Right lobe of liver (tissue), 6 donors: ENCODE results near the gene TRIO. TPM values are rescaled to one million over a fixed set of nuclear protein-coding genes. Genes with fewer than 3 reads are reported as not detected.
A peak's percentile ranks its signal among the peaks of the same experiment; 100 is the strongest.

Experiments used
- ATAC-seq, 4 donors: fragments of 200-7000 bp; cut with Tn5 transposase; one replicate each; pipeline ENCODE4 v1.9.1; 2020; ENCODE audit warnings: mild to moderate bottlenecking in 4 of 4, moderate library complexity in 4 of 4
- DNase-seq, 3 donors: peaks; one replicate each; pipeline ENCODE4 v3.0.0-alpha.2; 2020
- H3K27ac ChIP-seq, 3 donors: fragments of 200-600 bp; one replicate each; pipeline ENCODE4 v1.8.0; 2022
- H3K27me3 ChIP-seq, 2 donors: fragments of 200-600 bp; one replicate each; pipeline ENCODE4 v1.8.0; 2022
- H3K36me3 ChIP-seq, 4 donors: fragments of 200-600 bp; sonication (generic) in 1 of 4; one replicate each; pipeline versions ENCODE4 v1.5.1 to v1.8.0; 2017 to 2022; ENCODE audit warnings: control low read depth in 1 of 4
- H3K4me1 ChIP-seq, 4 donors: fragments of 200-600 bp; sonication (generic) in 1 of 4; one replicate each; pipeline versions ENCODE4 v1.5.1 to v1.8.0; 2017 to 2022; ENCODE audit warnings: control low read depth in 1 of 4
- H3K4me3 ChIP-seq, 3 donors: fragments of 200-600 bp; one replicate each; pipeline ENCODE4 v1.8.0; 2022
- H3K9me3 ChIP-seq, 4 donors: fragments of 200-600 bp; sonication (generic) in 1 of 4; one replicate each; pipeline versions ENCODE4 v1.5.1 to v1.8.0; 2017 to 2022; ENCODE audit warnings: control low read depth in 1 of 4
- POLR2A ChIP-seq: fragments of 450-650 bp; IDR thresholded peaks from one replicate; pipeline ENCODE4 v1.6.1; 2017; ENCODE audit warnings: antibody characterized with exemption, mild to moderate bottlenecking
- WGBS: methylation state at CpG from one replicate; pipeline ENCODE4 v1.1.6; 2018; ENCODE audit warnings: low coverage, low lambda C conversion rate; ENCODE audit not compliant: insufficient coverage; ENCODE audit errors: missing lambda C conversion rate; 5-methylcytosine and 5-hydroxymethylcytosine counted together
- intact Hi-C, 2 donors: fragments of 100-400 bp; cut with DNase I; formaldehyde crosslinking; loops; one replicate each; pipeline versions ENCODE4 v1.11.2 to v1.14.1; 2022
- total RNA-seq, 6 experiments: library from RNA; depleted of rRNA in 2 of 6; stranded (reverse); fragments of >200 nt in 2 of 6; fragmentation: NEBNext Ultra II Directional in 3 of 6; extraction: Animal tissue kit (Norgen Biotek cat#: 25700) in 3 of 6; gene quantifications; one replicate each; pipeline versions ENCODE4 v1.1.0 to v1.2.4, GENCODE V29; 2016 to 2023
- TF ChIP-seq, protein P1 (sequence below), 4 donors: fragments of 200-600 bp in 3 of 4; fragments of 450-650 bp in 1 of 4; IDR thresholded peaks; one replicate each; pipeline versions ENCODE4 v1.5.1 to v1.8.0; 2016 to 2022; ENCODE audit warnings: antibody characterized with exemption in 4 of 4, mild to moderate bottlenecking in 2 of 4
- donor health status: DM: no; HTN: yes; CAD: no.
- donor health status: DM: no; HTN: no; CAD: no.
- donor health status: DM: no; HTN: no; CAD: no.
- donor health status: DM: no; HTN: yes; CAD: no.
- donor health status: DM: no; HTN: yes; CAD: no.

TRIO gene
- total RNA-seq, 6 experiments from 2014 or later: 34.7 to 63.5 (median 50.2) TPM

DNA sequence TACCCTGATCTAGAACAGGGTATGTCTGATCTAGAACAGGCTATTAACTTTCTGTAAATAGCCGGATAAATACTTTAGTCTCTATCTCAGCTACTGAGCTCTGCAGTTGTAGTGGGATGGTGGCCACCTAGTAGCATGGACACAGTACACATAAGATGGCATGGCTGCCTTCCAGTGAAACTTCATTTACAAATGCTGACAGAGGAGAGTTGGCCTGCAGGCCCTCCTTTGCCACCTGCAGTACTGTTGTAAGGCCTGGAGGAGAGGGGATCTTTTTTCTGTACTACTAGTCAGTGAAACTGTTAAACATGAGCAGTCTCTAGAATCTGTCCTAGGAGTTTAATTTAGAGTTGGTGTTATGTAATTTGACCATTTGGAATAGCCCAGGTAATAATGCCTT, 86.0 kb downstream of the TRIO start:
- no peak overlapping the region for H3K4me3 ChIP-seq
- H3K27ac ChIP-seq: no peak overlapping the region
- 88% methylated on average over 1 of the region's 1 CpG for WGBS
- H3K36me3 ChIP-seq: no peaks in the 10 kb centered on the region
- no peak for DNase-seq
- TF ChIP-seq, protein P1, sequence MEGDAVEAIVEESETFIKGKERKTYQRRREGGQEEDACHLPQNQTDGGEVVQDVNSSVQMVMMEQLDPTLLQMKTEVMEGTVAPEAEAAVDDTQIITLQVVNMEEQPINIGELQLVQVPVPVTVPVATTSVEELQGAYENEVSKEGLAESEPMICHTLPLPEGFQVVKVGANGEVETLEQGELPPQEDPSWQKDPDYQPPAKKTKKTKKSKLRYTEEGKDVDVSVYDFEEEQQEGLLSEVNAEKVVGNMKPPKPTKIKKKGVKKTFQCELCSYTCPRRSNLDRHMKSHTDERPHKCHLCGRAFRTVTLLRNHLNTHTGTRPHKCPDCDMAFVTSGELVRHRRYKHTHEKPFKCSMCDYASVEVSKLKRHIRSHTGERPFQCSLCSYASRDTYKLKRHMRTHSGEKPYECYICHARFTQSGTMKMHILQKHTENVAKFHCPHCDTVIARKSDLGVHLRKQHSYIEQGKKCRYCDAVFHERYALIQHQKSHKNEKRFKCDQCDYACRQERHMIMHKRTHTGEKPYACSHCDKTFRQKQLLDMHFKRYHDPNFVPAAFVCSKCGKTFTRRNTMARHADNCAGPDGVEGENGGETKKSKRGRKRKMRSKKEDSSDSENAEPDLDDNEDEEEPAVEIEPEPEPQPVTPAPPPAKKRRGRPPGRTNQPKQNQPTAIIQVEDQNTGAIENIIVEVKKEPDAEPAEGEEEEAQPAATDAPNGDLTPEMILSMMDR (IDR thresholded peaks at IDR 0.05): no peak
- no peak for TF ChIP-seq POLR2A
- H3K27me3 ChIP-seq: no peaks in the 10 kb centered on the region
- H3K9me3 ChIP-seq: no peaks in the 10 kb centered on the region
- ATAC-seq: peak; percentile 19 to 67 (median 41)
- no peaks in the 10 kb centered on the region for H3K4me1 ChIP-seq
- intact Hi-C loops: no loop called here

DNA sequence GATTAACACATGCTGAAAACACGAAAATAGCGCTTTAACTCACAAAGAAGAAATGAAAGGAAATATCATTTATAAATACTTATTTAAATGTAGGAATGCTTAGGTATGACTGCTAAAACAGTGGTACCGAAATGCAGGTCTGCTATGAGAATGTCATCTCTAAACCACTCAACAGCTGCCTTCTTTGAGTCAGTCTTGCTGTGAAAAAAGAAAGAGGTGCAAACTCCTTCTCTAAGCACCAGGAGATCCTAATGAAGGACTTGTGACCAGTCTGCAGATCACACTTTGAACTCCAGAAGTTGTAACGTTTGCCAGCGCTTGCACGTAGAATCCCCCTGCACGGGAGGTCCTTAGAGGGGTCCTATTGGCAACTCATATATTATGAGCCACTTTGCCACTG, 86.6 kb downstream of the TRIO start:
- no peak overlapping the region for H3K4me3 ChIP-seq
- 89% methylated on average over 3 of the region's 7 CpGs for WGBS
- intact Hi-C loops: no loop called here
- no peak overlapping the region for H3K27ac ChIP-seq
- H3K9me3 ChIP-seq: no peaks in the 10 kb centered on the region
- DNase-seq (no peak), ATAC-seq (no peak)
- H3K4me1 ChIP-seq: no peaks in the 10 kb centered on the region
- H3K36me3 ChIP-seq: no peaks in the 10 kb centered on the region
- TF ChIP-seq, protein P1 (IDR thresholded peaks at IDR 0.05): no peak
- no peak for TF ChIP-seq POLR2A
- H3K27me3 ChIP-seq: no peaks in the 10 kb centered on the region

DNA sequence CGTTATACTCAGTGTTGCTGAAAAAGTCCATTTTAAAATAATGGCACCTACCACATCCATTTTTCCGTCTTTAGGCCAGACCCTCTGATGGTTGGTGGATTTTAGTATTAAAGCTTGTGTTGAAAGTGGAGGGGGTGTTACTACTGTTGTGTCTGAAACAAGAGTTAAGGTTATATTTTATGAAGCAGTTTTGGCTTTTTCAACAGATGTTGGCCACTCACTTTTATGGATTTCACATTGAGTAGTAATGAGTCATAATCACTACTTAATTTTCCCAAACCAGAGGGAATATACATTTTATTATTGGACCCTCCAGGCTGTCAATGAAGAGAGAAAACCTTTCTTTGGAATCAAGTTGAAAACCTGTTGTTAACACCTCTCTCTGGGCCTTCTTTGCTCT, 88.0 kb downstream of the TRIO start:
- intact Hi-C loops: no loop called here
- 95% methylated on average over 2 of the region's 2 CpGs for WGBS
- TF ChIP-seq, protein P1 (IDR thresholded peaks at IDR 0.05): no peak
- no peak for TF ChIP-seq POLR2A
- Histone ChIP-seq H3K4me3 (no peak overlapping the region), H3K27ac (no peak overlapping the region), H3K27me3 (no peaks in the 10 kb centered on the region), H3K36me3 (no peaks in the 10 kb centered on the region), H3K4me1 (no peaks in the 10 kb centered on the region), H3K9me3 (no peaks in the 10 kb centered on the region)
- no peak for ATAC-seq
- DNase-seq: no peak

DNA sequence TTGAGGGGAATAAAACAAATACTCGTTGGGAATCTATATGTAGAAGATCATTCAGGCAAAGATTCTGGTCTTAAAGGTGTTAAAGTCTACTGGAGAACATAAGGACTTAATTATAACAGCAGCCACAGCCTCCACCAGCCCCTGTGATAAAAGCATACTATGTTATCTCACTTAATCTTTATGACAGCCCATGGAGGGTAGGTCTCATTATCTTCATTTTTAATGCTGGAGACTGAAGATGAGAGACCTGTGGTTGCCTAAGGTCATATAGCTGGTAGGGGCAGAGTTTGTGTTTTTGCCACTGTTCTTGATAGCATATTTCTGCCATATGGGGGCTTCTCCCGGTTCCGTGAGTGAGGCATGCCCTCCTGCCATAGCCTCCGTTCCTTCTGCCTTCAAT, 88.7 kb downstream of the TRIO start:
- no peaks in the 10 kb centered on the region for H3K9me3 ChIP-seq
- no peaks in the 10 kb centered on the region for H3K27me3 ChIP-seq
- TF ChIP-seq POLR2A: no peak
- TF ChIP-seq, protein P1 (IDR thresholded peaks at IDR 0.05): no peak
- no peak for ATAC-seq
- no peak overlapping the region for H3K27ac ChIP-seq
- 86% methylated on average over 2 of the region's 4 CpGs for WGBS
- no peak for DNase-seq
- intact Hi-C loops: no loop called here
- H3K4me3 ChIP-seq: no peak overlapping the region
- H3K36me3 ChIP-seq: no peaks in the 10 kb centered on the region
- H3K4me1 ChIP-seq: no peaks in the 10 kb centered on the region

DNA sequence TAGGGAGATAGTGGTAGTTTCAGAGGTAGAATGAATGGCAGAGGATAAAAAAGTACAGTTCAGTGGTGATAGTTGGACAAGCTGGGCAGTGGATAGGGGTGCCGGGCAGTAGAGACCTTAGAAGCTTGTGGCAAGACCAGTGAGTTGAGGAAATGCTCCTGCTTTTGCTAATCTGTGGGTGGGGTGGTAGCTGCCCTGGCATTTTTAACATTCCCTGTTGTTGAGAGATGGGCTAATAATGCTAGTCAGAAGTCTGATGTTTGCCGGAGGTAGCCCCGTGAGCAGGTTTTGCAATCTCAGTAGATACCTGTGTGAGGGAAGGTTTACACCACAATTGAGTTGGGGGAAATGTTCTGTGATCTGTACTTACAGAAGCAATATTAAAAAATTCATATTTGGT, 91.1 kb downstream of the TRIO start:
- Histone ChIP-seq H3K27ac (no peak overlapping the region), H3K36me3 (no peaks in the 10 kb centered on the region), H3K4me3 (no peak overlapping the region), H3K4me1 (peaks cover 0 to 12% (median 0%) of the 10 kb centered on the region in 4 donors), H3K27me3 (no peaks in the 10 kb centered on the region), H3K9me3 (no peaks in the 10 kb centered on the region)
- DNase-seq (no peak), ATAC-seq (peak; percentile 40 to 71 (median 46))
- 53% methylated on average over 3 of the region's 3 CpGs for WGBS
- TF ChIP-seq, protein P1 (IDR thresholded peaks at IDR 0.05): no peak
- TF ChIP-seq POLR2A: no peak
- intact Hi-C loops: no loop called here
